ENCODE measurements around the gene NOXO1.

Gene NOXO1

GRCh38 chr16:2009791-2010510, 28.7 kb upstream of the NOXO1 start, which contains the start of gene ZNF598:
Gene ZNF598 (minus strand): TSS chr16:2009821.
- DNase-seq = peak; percentile 62

DNA sequence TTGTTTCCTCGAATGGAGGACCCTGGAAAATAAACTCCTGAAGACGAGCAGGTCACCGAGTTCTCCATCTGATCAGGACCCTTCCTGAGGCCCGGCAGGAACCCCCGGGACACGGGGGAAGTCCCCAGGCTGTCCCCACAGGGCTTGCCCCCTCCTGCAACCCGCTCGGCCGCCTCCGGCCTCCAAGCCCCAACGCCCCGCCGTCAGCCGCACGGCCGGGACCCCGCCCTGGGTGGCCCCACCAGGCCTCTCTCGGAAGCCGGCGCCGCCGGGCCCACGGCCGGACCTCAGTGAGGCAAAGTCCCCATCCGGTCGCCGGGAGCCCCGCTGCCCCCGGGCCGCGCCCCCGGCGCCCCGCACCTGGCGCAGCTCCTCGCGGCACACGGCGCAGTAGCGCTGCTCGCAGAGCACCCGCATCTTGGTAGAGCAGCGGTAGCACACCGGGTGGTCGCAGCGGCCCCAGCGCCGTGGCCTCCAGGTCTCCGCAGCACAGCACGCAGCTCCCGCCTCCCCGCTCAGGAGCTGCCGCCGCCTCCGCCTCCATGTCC, 28.0 kb upstream of the NOXO1 start:
- no peak for DNase-seq

- DNase-seq = no peak
These were observed 27.4 kb upstream of the NOXO1 start for GRCh38 chr16:2008631-2009163.

DNA sequence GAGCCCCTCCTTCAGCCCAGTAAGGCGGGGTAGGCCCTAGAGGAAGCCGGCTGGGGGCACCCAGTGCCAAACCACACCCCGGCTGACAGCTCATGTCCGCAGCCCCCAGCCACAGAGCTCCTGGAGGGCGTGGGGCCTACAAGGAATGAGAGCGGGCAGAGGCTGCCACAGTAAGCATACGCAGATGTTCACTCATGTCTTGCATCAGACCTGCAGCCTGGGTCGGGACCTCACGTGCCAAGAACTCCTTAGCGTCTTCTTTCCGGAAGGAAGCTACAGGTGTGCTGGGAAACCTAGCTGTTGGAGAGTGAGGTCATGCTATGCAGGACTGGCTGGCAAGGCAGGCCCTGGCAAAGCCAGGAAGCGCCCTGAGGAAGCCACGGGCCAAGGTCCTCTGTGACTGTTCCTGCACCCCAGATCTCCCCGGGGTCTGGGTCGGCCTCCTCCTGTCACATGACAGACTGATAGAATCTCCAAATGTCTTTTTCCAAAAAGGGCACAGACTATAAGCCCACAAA, 26.8 kb upstream of the NOXO1 start:
- DNase-seq = no peak

DNA sequence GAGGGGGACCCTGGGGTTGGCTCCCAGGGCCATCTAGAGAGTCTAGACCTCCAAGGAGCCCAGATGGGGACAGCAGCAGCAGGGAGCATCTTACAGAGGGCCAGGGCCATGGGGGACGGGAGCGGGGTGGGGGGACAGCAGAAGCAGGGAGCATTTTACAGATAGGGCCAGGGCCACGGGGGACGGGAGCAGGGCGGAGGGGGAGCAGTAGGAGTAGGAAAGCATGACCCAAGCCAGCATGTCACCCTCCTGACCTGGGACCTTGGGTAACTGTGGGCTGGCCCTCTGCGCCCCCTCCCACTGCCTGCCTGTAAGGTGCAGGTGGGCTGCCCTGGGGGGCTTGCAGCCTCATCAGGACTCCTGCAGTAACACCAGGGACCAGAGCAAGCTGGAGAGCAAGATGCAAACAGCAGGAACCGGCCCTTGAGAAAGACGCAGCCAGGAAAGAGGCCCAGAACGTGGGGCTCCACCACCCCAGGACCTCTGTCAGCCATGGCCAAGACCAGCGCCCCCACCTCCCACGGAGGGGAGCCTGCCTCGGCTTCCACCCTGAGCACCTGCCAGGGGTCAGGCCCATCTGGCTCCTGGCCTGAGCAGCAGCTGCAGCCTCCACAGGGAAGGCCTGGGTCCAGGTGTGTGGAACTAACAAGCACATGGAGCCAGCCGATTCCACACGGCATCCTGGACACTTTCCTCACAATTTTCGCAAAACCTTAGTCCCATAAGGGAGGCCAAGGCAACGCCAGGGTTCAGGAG, 26.0 kb upstream of the NOXO1 start:
- no peak for DNase-seq

- DNase-seq = no peak
These were observed 25.0 kb upstream of the NOXO1 start for GRCh38 chr16:2006317-2006716.

- no peak for DNase-seq
These were observed 24.4 kb upstream of the NOXO1 start for GRCh38 chr16:2005646-2006045.

DNA sequence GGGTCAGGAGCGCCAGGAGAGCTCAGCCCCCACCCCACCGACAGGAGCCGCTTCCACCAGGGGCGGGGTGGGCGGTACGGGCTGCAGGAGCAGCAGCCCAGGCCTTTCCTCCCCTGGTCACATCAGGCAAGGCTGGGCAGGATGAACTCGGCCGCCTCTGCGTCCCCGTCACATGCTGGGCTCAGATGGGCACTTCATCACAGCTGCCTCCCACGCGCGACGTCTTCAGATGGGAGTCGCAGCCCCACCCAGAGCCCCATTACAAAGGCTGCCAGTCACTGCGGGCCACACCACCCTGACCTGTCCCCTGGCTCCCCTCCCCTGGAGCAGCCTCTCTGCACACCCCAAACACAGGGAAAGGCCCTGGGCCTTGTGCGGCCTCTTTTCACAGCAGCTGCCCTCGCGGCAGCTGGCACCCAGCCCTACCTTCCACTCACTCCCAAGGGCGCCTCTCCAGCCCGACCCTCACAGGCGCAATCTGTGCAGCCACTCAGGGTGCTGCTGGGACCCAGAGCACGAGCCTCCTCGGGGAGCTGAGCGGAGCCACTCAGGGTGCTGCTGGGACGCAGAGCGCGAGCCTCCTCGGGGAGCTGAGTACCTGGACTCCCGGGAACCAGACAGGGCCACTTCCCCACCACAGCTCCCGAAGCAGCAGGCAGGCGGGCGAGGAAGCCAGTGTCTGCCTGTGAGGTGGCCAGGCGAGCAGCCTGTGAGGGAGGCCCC, 23.7 kb upstream of the NOXO1 start:
- DNase-seq = no peak

GRCh38 chr16:2003827-2004641, 22.8 kb upstream of the NOXO1 start:
- DNase-seq = peak; percentile 85

DNA sequence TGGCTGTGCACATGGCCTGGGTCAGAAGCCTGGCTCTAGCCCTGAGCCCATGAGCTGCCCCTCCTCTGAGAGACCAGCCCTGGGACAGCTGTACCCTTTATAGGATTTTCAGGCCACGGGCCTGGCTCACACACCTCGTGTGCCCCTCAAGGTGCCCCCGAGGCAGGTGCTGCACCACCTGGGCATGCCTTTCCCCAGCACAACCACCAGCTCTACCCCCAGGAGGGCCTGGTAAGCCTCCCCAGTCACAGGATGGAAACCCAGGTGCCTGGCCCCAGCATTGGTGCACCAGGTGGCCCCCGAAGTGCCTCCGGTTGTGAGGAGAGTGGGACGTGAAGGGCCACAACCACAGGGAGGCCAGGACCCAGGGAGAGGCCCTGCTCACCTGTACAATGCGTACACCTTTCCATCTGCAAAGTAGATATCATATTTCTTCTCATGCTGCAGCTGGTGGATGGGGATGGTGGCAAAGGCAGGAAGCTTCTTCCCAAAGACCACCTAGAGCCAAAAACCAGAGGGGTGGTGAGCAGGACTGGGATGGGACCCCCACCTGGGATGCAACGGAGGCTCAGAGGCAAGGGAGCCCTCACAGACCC, 22.1 kb upstream of the NOXO1 start:
- no peak for DNase-seq

DNA sequence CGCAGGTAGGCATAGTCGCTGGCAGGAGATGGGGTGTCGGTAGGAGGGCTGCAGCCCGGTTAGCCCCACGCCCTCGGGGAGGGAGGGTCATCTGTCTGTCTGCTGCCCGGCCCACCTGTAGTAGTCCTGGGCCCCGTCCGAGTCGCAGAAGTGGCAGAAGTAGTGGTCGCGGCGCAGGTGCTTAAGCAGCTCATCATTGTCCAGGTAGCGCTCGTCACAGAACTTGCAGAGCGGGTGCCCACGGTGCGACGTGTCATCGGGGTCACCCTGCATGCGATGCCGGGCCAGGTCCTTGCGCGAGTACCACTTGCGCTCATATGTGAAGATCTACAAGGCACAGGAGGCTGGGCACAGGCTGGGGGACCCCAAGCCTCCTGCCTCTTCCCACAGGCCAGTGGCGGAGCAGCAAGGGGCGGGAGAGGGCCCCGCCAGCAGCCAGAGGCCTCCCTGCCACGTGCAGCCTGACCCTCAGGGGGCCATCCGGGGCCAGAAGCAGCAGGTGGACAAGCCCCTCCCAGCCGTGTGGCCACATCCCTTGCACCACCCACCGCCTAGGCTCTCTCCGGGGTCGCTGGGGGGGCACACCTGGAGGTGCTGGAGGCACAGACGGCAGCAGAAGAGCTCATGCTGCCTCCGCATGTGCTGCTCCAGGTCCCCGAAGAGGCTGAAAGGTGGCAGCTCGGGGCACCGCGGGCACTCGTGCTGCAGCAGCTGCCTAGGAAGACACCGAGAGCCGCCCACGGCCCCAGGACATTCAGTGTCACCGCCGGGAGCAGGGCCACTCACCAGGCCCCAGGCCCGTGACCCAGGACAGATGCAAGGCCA, 21.3 kb upstream of the NOXO1 start:
- DNase-seq = no peak

DNA sequence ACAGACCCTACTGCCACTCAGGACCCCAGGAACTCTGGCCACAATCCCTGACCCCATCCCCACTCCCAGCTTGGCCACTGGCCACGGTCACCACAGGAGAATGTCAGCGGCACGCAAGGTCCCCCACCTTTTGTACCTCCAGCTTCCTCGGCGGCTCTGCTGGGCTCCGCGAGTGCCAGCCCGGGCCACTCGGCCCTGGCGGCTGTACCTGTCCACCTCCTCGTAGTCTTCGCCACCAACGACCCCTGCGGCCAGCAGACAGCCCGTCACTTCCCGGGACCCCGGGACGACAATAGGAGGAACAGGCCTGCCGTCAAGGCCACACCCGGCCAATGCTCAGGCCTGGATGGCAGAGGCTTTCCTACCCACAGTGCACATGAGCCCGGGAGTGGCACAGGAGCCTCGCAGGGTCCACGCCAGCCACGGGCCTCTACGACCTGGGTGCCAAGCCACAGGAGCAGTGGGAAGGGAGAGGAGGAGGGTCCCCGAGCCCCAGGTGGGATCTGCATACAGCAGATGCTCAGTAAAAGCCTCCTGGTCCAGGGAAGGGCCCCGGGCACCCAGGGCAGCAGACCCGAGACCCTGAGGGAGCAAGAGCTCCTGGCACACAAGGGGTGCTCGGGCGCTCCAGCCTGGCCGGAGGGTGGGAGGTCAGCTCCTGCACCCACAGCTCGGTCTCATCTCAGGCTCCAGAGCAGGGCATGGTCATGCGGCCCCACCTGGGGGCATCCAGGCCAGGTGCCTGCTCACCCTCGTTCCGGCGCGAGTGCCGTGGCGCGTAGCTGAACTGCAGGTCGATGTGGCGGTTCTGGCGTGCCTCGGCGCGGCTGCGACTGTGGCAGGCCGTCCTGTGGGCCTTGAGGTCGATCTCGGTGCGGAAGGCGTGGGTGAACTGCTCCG, 20.4 kb upstream of the NOXO1 start:
- no peak for DNase-seq

- no peak for DNase-seq
These were observed 19.8 kb upstream of the NOXO1 start for GRCh38 chr16:2001035-2001434.

GRCh38 chr16:1999866-2000514, 18.7 kb upstream of the NOXO1 start:
- no peak for DNase-seq

GRCh38 chr16:1998852-1999801, 17.9 kb upstream of the NOXO1 start:
- DNase-seq = no peak

GRCh38 chr16:1998360-1998835, 17.1 kb upstream of the NOXO1 start:
- DNase-seq = no peak

- no peak for DNase-seq
These were observed 16.5 kb upstream of the NOXO1 start for GRCh38 chr16:1997494-1998359.
